Neural crest cell (in vitro differentiated cells): ENCODE data around the gene CSNK1G3. TPM values are rescaled to one million over a fixed set of nuclear protein-coding genes. Genes with fewer than 3 reads are reported as not detected.
"Not testable (repeated sequence)": the region's sequence is repeated elsewhere in the genome, so short reads cannot be mapped to it uniquely, and the experiment has no call there.

Source experiments
- DNase-seq: peaks from one replicate; pipeline ENCODE4 v3.0.0; 2021; ENCODE audit warnings: low read depth, mixed read lengths, low spot score
- H3K27ac Mint-ChIP-seq: one replicate; pipeline ENCODE4 v1.8.0; 2021; ENCODE audit warnings: mild to moderate bottlenecking, mixed read lengths; ENCODE audit not compliant: unreplicated experiment
- H3K27me3 Mint-ChIP-seq: 2 replicates; pipeline ENCODE4 v1.8.0; 2021; ENCODE audit warnings: low read depth, mild to moderate bottlenecking, mixed read lengths
- H3K36me3 Mint-ChIP-seq: 2 replicates; pipeline ENCODE4 v1.8.0; 2021; ENCODE audit warnings: low read depth, mild to moderate bottlenecking, mixed read lengths
- H3K4me1 Mint-ChIP-seq: 2 replicates; pipeline ENCODE4 v1.8.0; 2021; ENCODE audit warnings: mixed read lengths
- H3K4me3 Mint-ChIP-seq: one replicate; pipeline ENCODE4 v1.8.0; 2021; ENCODE audit warnings: mild to moderate bottlenecking, mixed read lengths
- H3K9me3 Mint-ChIP-seq: 2 replicates; pipeline ENCODE4 v1.8.0; 2021; ENCODE audit warnings: mixed read lengths
- total RNA-seq: library from RNA; stranded (reverse); gene quantifications from 2 replicates; pipeline ENCODE4 v1.2.1, GENCODE V29; 2021
- TF ChIP-seq, protein P1 (sequence below): fragments of 200-600 bp; sonication (generic); conservative IDR thresholded peaks from 2 replicates; pipeline ENCODE4 v1.5.0; 2021; ENCODE audit warnings: antibody characterized with exemption, mild to moderate bottlenecking

CSNK1G3 gene
- total RNA-seq, 1 donor from 2014 or later = 43.2 TPM

DNA sequence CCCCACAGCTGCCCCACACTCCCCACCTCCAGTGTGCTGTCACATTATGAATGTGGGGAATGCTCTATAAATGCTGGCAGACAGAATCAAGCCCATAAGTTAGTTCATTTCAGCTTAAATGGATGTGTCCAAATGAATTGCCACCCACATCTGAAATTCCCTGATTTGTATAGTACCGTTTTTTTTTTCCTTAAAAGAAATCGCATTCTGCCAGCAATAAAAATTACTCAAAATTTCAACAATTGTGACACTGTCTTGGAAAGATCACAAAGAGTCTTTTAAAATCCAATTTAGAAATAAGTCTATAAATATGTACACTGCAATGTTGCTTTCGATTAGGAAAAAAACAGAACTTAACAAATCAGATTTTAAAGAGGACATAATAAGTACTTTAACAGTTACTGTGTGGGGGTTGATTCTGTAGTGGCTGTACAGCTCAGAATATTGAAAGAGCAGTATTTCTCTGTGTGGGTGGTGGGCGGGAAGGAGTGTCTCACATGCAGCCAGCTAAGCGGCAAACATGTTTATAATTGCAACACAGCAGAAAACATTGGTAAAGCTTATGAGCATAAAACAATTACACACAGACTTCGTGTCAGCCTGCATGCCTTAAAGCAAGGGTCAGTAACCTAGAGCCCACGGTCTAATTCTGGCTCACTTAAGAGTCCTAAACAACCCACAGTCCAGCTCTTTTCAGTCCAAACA, 24.9 kb upstream of the CSNK1G3 start:
- no peak for DNase-seq
- H3K36me3 Mint-ChIP-seq = no peaks in the 10 kb centered on the region
- TF ChIP-seq, protein P1, sequence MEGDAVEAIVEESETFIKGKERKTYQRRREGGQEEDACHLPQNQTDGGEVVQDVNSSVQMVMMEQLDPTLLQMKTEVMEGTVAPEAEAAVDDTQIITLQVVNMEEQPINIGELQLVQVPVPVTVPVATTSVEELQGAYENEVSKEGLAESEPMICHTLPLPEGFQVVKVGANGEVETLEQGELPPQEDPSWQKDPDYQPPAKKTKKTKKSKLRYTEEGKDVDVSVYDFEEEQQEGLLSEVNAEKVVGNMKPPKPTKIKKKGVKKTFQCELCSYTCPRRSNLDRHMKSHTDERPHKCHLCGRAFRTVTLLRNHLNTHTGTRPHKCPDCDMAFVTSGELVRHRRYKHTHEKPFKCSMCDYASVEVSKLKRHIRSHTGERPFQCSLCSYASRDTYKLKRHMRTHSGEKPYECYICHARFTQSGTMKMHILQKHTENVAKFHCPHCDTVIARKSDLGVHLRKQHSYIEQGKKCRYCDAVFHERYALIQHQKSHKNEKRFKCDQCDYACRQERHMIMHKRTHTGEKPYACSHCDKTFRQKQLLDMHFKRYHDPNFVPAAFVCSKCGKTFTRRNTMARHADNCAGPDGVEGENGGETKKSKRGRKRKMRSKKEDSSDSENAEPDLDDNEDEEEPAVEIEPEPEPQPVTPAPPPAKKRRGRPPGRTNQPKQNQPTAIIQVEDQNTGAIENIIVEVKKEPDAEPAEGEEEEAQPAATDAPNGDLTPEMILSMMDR = no peak
- H3K4me3 Mint-ChIP-seq = no peak overlapping the region
- H3K27ac Mint-ChIP-seq = no peak overlapping the region
- H3K27me3 Mint-ChIP-seq = no peaks in the 10 kb centered on the region
- peaks cover 8% of the 10 kb centered on the region for H3K4me1 Mint-ChIP-seq
- H3K9me3 Mint-ChIP-seq = no peaks in the 10 kb centered on the region

DNA sequence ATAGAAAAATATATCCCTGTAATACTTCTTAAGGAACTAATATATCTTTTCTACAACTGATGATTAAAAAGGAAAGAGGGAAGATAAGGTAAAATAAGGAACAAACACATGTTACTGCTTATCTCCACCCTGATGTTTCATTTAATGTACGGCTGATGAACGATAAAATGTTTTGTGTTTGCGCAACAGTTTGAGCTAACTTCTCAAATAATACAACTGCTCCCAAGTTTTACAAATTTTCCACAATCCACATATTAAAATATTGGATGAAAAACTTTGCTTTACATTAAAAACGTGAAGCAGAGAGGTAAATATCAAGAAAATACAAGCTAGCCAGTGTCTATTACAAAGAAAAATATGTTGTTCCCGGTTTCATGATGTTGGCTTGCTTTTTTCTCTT, 21.0 kb upstream of the CSNK1G3 start:
- Mint-ChIP-seq H3K27me3 (no peaks in the 10 kb centered on the region), H3K36me3 (no peaks in the 10 kb centered on the region), H3K4me1 (peaks cover 8% of the 10 kb centered on the region), H3K9me3 (no peaks in the 10 kb centered on the region), H3K4me3 (no peak overlapping the region), H3K27ac (no peak overlapping the region)
- TF ChIP-seq, protein P1 = no peak
- no peak for DNase-seq

DNA sequence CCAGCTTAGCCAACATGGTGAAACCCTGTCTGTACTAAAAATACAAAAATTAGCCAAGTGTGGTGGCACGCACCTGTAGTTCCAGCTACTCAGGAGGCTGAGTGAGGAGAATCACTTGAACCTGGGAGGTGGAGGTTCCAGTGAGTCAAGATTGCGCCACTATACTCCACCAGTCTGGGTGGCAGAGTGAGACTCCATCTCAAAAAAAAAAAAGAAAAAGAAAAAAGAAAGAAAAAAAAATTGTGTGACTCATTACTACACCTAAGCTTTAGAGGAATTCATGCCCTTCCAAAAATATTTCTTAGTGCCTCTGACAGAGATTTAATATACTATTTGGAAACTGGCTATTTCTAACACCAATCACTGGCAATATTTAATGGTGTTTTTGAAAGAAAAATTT, 16.8 kb upstream of the CSNK1G3 start:
- H3K27ac Mint-ChIP-seq, H3K27me3 Mint-ChIP-seq, H3K4me1 Mint-ChIP-seq, H3K4me3 Mint-ChIP-seq, H3K36me3 Mint-ChIP-seq, H3K9me3 Mint-ChIP-seq, DNase-seq: not testable (repeated sequence)

DNA sequence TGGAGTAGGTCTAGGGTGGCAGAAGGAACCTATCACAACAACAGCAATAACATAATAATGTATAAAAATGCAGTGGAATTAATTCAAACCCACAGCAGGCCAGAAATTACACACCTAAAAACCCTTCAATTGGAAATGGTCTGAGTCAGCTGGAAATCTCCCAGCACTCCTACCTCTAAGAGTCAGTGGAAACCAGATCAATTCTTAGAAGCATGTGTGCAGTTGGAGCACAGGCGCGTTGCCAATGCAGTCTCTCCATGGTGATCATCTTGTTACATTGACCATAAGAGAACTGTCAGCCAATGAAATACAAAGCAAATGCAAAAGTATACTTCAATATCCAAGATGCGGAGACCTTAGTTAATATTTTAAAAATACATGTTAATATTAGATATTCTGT, 15.1 kb upstream of the CSNK1G3 start:
- TF ChIP-seq, protein P1 = no peak
- no peak overlapping the region for H3K27ac Mint-ChIP-seq
- no peaks in the 10 kb centered on the region for H3K27me3 Mint-ChIP-seq

DNA sequence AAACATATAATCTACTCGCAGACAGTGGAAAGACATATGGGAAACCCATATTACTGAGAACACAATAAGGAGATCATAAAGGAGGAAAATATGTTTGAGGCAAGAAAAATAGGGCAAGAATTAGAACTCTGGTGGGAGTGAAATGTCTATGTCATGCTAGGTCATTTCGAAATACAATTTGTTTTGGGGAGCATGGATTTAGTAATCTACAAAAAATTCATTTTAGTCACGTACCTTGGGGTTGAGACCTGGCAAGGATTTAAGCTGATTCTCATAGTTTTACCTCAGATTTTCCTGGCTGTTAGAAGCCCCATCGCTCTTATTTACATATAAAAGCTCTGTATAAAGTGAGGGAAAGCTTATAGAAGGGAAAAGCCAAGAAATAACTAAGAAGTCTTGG, 11.5 kb upstream of the CSNK1G3 start:
- TF ChIP-seq, protein P1 = no peak
- Mint-ChIP-seq H3K27ac (no peak overlapping the region), H3K4me1 (no peaks in the 10 kb centered on the region), H3K27me3 (no peaks in the 10 kb centered on the region), H3K36me3 (no peaks in the 10 kb centered on the region), H3K9me3 (no peaks in the 10 kb centered on the region), H3K4me3 (no peak overlapping the region)
- DNase-seq = no peak

More for the DNA sequence above, 15.1 kb upstream of the CSNK1G3 start:
- no peaks in the 10 kb centered on the region for H3K36me3 Mint-ChIP-seq
- DNase-seq = no peak
- no peaks in the 10 kb centered on the region for H3K9me3 Mint-ChIP-seq
- no peaks in the 10 kb centered on the region for H3K4me1 Mint-ChIP-seq
- H3K4me3 Mint-ChIP-seq = no peak overlapping the region

DNA sequence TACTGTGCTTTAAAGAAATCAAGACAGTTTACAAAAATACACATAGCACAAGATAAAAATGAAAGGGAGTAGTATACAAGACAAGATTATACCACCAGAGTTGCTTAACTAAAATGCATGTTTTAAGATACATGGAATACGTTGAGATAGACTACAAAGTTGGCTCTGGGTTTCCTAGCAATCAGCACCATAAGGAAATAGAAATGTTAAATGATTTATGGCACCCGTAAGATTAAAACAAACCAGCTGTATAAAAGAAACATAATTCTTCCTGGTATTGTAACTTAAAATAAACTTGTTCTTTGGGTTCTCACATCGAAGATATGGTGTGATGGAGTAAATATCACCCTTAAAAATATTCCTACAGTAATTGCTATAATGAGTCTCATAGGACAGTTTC, 9.9 kb upstream of the CSNK1G3 start:
- Mint-ChIP-seq H3K27ac (no peak overlapping the region), H3K9me3 (no peaks in the 10 kb centered on the region), H3K36me3 (no peaks in the 10 kb centered on the region), H3K4me1 (peaks cover 3% of the 10 kb centered on the region), H3K4me3 (no peak overlapping the region), H3K27me3 (no peaks in the 10 kb centered on the region)
- DNase-seq = no peak
- TF ChIP-seq, protein P1 = no peak
